Measurements from ENCODE around the gene NPTN.

NPTN gene

DNA sequence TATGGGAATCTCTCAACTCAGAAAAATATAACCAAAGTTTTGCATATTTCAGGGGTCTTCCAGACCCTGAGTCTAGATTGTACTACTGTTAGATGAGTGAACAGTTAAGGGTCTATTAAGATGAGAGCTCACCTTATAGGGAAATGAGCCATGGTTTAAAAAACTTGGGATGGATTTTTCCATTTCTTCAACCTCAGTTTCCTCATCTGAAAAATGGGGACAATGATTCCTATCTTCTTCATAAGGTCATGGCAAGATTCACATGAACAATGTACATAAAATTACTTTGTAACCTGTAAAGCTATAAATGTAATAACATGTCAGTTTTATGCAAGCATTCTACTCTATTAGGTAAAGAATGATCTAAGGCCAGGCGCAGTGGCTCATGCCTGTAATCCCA lies 28.7 kb downstream of the NPTN start:
- TF ChIP-seq, protein P1, sequence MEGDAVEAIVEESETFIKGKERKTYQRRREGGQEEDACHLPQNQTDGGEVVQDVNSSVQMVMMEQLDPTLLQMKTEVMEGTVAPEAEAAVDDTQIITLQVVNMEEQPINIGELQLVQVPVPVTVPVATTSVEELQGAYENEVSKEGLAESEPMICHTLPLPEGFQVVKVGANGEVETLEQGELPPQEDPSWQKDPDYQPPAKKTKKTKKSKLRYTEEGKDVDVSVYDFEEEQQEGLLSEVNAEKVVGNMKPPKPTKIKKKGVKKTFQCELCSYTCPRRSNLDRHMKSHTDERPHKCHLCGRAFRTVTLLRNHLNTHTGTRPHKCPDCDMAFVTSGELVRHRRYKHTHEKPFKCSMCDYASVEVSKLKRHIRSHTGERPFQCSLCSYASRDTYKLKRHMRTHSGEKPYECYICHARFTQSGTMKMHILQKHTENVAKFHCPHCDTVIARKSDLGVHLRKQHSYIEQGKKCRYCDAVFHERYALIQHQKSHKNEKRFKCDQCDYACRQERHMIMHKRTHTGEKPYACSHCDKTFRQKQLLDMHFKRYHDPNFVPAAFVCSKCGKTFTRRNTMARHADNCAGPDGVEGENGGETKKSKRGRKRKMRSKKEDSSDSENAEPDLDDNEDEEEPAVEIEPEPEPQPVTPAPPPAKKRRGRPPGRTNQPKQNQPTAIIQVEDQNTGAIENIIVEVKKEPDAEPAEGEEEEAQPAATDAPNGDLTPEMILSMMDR (IDR thresholded peaks at IDR 0.05; ENCODE audit: low read depth, low read length): no peak

DNA sequence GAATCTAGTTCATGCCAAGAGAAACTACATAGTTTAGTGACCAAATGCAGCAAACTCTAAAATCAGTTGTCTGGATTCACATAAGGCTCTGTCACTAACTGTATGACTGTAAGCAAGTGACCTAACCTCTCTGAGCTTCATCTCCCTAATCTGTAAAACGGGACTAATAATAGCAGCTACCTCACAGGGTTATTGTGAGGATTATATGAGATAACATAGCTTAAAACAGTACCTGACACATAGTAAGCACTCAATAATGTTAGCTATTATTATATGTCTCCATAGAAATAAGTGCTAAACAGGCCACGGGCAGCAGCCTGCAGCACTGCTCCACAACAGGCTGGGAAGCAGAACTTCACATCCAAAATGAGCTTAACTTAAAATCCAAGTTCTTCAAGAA lies 30.2 kb downstream of the NPTN start:
- no peak overlapping the region for H3K4me3 ChIP-seq (ENCODE audit: low read depth, low read length)
- in situ Hi-C loops (cut with HindIII; ENCODE audit: low sequenced_read_pairs): no loop called here
- TF ChIP-seq, protein P1 (IDR thresholded peaks at IDR 0.05; ENCODE audit: low read depth, low read length): no peak
- no peak for DNase-seq (ENCODE audit: low read depth, low spot score)

More for the DNA sequence above, 28.7 kb downstream of the NPTN start:
- no peak for DNase-seq (ENCODE audit: low read depth, low spot score)
- H3K4me3 ChIP-seq (ENCODE audit: low read depth, low read length): no peak overlapping the region
- in situ Hi-C loops (cut with HindIII; ENCODE audit: low sequenced_read_pairs): no loop called here

DNA sequence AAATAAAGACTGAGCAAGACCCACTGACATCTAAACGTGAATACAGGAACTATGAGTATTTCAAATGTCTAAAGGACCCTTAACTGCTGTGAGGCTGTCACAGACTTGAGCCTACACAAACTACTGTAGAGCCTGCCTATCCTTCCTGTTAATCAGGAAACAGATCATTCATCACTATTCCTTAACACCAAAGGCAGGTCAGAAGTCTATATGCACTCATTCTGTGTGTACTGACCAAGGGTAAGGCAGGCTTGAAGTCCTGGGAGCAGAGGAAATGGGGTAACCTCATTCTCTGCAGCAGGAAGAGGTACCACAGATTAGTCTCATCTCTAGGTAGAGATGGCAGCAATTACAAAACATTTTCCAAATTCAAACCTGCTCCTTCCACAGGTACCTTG lies 30.7 kb downstream of the NPTN start:
- DNase-seq (ENCODE audit: low read depth, low spot score): no peak
- in situ Hi-C loops (cut with HindIII; ENCODE audit: low sequenced_read_pairs): no loop called here
- H3K4me3 ChIP-seq (ENCODE audit: low read depth, low read length): no peak overlapping the region
- TF ChIP-seq, protein P1 (IDR thresholded peaks at IDR 0.05; ENCODE audit: low read depth, low read length): no peak

DNA sequence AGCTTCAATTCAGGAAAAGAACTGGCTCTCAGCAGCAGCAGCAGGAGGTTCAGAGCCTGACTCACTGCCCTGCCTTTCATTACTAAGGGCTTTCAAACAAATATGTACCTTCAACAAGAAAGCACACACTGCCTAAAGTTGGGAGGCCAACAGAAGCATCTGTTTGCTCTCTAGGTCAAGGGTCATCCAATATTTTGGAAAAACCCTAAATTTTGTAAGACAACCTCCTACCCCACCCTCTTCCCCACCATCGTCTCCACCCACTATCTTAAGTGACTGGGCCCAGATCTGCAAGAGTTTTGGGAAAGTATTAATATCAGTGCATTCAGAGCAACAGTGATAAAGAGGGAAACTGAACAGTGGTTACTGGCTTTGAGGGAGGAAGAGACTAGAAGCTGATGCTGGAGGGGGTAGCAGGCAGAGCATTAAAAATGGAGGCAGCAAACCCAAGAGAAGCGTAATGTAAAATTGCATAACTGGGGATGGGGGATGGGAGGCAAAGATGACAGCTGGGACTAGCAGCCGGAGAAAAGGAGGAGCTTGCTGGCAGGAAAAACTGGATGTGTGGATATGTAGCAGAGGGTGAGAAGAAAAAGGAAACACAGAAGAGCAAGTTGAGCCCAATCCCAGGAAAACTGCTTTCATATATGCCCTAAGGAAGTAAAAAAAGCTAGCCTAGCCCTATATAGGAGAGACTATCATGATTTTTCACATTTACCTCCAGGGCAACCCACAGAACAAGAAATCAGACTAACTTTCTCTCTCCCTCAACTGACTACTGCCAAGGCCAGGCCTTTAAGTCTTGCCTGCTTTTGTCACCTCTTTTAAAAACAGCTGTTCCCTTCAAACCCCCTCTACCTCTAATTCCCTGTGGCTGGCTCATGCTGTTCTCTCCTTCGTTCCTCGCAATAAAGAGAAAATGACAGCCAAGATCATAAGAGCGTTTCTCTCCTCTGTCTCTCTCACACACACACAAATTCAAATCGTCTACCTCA lies 31.4 kb downstream of the NPTN start:
- DNase-seq (ENCODE audit: low read depth, low spot score): peak; percentile 53
- TF ChIP-seq, protein P1 (IDR thresholded peaks at IDR 0.05; ENCODE audit: low read depth, low read length): no peak
- in situ Hi-C loops (cut with HindIII; ENCODE audit: low sequenced_read_pairs): no loop called here
- no peak overlapping the region for H3K4me3 ChIP-seq (ENCODE audit: low read depth, low read length)

DNA sequence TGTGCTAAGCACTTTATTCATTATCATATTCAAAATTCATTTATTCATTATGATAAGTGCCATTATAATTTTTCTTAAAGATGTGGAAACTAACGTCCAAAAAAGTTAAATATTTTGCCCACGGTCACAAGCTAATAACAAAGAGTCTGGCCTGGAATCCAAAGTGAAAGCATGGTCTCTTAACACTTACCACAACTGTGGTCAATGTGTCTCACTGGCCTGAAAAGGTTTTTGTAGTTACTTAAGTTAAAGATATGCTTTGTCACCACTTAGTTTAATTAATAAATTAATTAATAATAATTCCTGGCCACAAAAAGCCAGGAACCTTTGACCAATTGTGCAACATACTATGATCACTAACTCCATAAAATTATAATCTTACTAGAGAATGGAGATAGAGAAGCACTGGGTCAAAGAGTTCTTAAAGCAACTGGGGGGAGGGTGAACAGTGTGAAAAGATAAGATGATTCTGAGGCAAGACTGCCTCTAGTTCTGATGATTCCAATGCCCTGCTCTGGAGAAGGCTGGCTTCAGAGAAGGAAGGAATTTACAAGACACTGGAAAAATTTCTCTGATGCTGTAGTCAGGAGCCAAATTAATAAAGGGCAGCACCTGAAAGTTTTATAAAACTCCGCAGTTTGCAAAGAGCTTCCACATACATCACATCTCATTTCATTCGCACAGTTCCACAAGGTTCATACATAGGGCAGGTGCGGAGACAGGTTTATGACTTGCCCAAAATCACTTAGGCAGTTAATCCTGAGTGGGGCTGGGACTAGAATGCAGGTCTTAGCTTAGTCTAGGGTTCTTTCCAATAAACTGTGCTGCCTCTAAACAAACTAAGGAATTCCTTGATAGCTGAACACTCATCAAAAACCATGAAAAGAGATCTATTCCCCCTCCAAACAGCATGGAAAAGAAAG lies 32.5 kb downstream of the NPTN start:
- in situ Hi-C loops (cut with HindIII; ENCODE audit: low sequenced_read_pairs): no loop called here
- H3K4me3 ChIP-seq (ENCODE audit: low read depth, low read length): no peak overlapping the region
- TF ChIP-seq, protein P1 (IDR thresholded peaks at IDR 0.05; ENCODE audit: low read depth, low read length): no peak
- peak; percentile 15 for DNase-seq (ENCODE audit: low read depth, low spot score)

DNA sequence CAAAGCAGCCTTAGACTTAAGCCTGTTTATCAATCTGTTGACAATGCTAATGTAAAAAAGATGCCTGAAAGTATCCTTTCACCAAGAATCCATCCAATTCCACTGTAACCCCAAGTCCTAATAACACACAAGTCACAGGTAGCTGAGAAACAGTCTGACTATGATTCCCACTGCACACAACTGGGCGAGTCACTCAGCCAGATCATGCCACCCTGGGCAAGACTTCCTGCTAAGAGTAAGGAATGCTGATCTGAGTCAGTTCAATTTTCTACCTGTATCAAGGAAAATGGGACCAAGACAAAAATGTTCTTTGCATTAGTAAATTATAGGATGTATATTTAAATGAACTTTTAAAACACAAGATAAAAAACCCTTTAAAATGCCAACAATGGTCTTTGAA lies 33.3 kb downstream of the NPTN start:
- no peak for DNase-seq (ENCODE audit: low read depth, low spot score)
- H3K4me3 ChIP-seq (ENCODE audit: low read depth, low read length): no peak overlapping the region
- in situ Hi-C loops (cut with HindIII; ENCODE audit: low sequenced_read_pairs): no loop called here
- TF ChIP-seq, protein P1 (IDR thresholded peaks at IDR 0.05; ENCODE audit: low read depth, low read length): no peak
